HG03432 (cell line): ENCODE data around the gene KCNJ18.
"Not testable (repeated sequence)": the region's sequence is repeated elsewhere in the genome, so short reads cannot be mapped to it uniquely, and the experiment has no call there.

ENCODE experiments used
- ATAC-seq: cut with Tn5 transposase; IDR thresholded peaks from one replicate; pipeline ENCODE4 v1.9.1; 2021; ENCODE audit warnings: mild to moderate bottlenecking, moderate library complexity; ENCODE audit not compliant: unreplicated experiment

KCNJ18 gene

DNA sequence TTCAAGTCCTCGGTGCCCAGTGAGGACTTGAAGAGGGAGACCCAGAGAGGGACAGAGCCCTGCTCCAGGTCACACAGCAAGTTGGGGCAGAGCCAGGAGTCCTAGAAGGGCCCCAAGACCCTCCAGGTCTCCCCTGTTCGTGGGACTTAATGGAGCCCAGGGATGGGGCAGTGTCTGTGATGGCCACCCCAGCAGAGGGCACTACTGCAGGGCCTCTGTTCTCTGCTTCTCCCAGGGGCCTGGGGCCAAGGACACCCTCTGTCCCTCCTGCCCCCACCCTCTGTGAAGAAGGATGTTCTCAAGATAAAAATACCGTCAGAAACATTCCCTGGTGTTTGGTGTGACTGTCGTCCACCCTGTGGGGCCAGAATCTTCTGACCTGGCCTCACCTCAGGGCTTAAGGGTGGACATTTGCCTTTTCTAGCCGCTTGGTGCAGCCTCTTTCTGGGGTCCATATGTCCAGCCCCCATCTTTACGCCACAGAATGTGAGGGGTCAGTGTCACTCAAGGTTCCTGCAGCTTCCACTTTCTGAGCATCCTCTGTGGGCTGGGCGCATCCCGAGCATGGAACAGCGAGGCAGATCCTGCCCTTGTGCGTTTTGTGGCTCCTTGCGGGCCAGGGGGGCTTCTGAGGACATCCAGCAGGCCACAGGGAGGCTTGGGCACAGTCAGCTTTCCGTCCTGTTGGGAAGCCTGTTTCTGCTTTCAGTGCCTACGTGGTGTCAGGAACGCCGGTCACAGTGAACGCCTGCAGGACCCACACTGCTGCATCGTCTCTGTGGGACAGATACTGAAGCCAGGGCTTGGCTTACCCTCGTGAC, at the start of gene KCNJ18:
Gene KCNJ18 (plus strand): TSS at position 641 of the 821 bp plus-strand sequence. CDS start 10,264 bp downstream, outside the sequence.
- ATAC-seq: not testable (repeated sequence)

- not testable (repeated sequence) for ATAC-seq
These were observed 44.2 kb upstream of the KCNJ18 start for GRCh38 chr17:21648125-21648524.

GRCh38 chr17:21650043-21650442, 42.3 kb upstream of the KCNJ18 start:
- not testable (repeated sequence) for ATAC-seq

DNA sequence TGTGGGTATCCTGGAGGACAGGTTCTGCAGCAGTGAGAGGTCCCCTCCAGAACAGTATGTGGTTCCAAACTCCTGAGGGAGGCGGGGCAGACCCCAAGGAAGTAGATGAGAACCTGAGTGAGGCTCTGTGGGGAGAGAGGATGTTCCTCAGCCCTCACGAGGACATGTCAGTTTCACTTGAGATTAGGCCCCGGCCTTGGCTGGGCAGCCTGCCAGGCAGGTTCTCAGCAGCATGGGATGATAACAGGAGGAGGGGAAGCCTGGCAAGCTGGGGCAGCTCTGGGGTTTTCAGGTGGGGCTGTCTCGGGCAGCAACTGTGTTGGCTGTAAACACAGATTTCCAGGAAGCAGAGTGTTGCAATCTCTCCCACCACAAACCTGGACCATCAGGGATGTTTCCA, 40.3 kb upstream of the KCNJ18 start:
- ATAC-seq: not testable (repeated sequence)

DNA sequence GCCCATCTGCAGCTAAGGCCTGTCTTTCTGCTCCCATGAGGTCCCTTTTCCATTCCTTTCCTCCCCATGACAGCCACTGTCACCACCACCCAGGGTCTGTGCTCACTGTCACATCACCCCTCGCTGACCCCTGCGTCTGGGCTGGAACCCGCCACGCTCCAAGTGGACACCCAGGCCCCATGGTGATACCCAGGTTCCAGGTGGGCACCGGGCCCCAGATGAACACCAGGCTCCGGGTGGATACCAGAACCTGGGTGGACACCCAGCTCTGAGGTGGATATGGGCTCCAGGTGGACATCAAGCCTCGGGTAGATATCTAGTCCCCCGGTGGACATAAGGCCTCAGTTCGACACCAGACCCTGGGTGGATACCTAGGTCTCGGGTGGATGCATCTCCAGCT, 39.1 kb upstream of the KCNJ18 start:
- not testable (repeated sequence) for ATAC-seq

- not testable (repeated sequence) for ATAC-seq
These were observed 35.6 kb upstream of the KCNJ18 start for GRCh38 chr17:21656518-21657309.

- ATAC-seq: not testable (repeated sequence)
These were observed 32.7 kb upstream of the KCNJ18 start for GRCh38 chr17:21659635-21660034.

DNA sequence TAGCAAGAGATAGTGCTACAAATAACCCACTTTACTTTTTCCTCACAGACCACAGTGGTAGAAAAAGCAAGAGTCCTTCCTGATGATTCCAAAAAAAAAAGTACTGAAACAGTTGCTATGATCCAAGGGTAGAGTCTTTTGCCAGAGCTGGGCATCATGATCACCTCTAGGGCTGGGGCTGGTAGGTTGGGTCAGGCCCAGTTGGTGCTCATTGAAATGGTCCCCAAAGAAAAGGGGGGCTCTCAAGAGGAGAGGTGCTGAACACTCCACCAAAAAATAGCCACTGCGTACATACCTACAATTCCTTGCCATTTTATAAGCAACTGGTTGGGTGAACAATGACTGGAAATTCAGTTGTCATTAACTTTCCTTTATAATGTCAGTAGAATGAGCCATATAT, 30.9 kb upstream of the KCNJ18 start:
- ATAC-seq: not testable (repeated sequence)

DNA sequence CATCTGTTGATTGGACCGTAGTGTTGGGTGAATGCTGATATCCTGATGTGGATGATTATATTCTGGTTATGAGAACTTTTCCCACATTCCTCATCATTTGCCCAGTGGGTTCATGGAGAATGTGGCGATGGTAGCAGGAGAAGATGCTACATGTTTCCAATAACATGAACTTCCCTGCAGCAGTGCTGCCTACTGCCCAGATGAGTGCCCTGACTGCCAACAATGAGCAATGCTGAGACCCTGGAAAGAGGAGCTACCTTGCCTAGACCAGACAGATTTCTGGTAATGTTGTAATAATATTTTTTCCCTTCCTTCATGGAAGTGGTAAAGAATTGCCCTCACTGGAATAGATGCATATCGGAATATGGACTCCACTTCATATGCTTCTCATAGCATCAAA, 29.2 kb upstream of the KCNJ18 start:
- ATAC-seq: not testable (repeated sequence)

- ATAC-seq: not testable (repeated sequence)
These were observed 28.5 kb upstream of the KCNJ18 start for GRCh38 chr17:21663614-21664474.

DNA sequence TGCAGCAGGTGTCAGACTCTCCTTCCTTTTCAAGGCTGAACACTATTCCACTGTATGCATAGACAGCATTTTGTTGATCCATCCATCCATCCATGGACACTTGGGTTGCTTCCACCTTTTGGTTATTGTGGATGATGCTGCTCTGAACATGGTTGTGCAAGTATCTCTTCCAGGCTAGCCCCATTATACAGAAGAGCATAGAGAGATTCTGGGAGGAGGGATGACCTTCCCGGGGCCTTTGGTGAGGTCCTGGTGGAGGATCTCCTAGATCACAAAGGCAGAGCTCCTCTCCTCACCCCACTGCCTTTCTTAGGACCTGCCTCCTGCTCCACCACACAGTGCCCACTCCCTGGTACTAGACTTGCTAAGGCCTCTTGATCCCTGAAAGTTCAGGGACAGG, 27.2 kb upstream of the KCNJ18 start:
- ATAC-seq: not testable (repeated sequence)

DNA sequence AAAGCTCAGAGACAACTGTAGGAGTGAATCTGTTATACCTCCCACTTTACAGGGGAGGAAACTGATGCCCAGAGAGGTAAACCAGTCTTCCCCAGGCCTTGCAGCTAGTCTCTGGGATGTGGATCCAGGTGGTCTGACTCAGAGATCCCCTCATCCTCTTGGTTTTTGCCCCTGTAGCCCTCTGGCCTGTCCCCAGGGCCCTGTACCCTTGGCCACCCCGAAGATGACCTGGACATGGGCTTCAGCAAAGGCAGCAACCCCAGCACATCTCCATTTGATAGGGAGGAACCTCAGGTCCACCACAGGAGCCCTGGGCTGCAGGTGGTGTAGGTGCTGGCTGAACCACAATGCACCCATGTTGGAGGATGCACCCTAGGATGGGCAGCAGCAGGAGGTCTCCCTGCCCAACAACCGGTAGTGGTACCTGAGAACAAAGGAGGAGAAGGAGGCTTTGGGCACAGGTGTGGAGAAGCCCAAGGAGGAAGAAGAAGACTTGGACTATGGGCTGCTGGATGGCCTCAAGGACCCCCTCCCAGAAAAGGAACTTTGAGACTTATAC, 26.3 kb upstream of the KCNJ18 start:
- not testable (repeated sequence) for ATAC-seq

- ATAC-seq: not testable (repeated sequence)
These were observed 25.5 kb upstream of the KCNJ18 start for GRCh38 chr17:21666711-21667412.

GRCh38 chr17:21667413-21668117, 24.8 kb upstream of the KCNJ18 start:
- not testable (repeated sequence) for ATAC-seq

GRCh38 chr17:21668118-21668488, 24.2 kb upstream of the KCNJ18 start:
- ATAC-seq: not testable (repeated sequence)

GRCh38 chr17:21668746-21669508, 23.4 kb upstream of the KCNJ18 start:
- not testable (repeated sequence) for ATAC-seq

- not testable (repeated sequence) for ATAC-seq
These were observed 22.5 kb upstream of the KCNJ18 start for GRCh38 chr17:21669616-21670360.
